Kidney (tissue), 14 donors: ENCODE data around the gene TSPAN4. TPM values are rescaled to one million over a fixed set of nuclear protein-coding genes. Genes with fewer than 3 reads are reported as not detected.

Experiments
- DNase-seq, 5 donors: peaks; one replicate each; pipeline ENCODE4 v3.0.0-alpha.2; 2013 to 2020
- FAIRE-seq: peaks from 2 replicates; lab custom pipeline; 2012; peaks lifted over from hg19 to GRCh38; lab: Jason Lieb, UNC
- H3K27ac ChIP-seq, 2 donors: one replicate each; pipeline ENCODE4 v1.7.0; 2013; ENCODE audit warnings: low read depth in 2 of 2, low read length in 2 of 2, inconsistent platforms in 1 of 2
- H3K27me3 ChIP-seq: one replicate; pipeline ENCODE4 v1.7.1; 2013; ENCODE audit warnings: low read length, inconsistent platforms; ENCODE audit not compliant: control insufficient read depth, insufficient read depth
- H3K36me3 ChIP-seq, 3 donors: one replicate each; pipeline versions ENCODE4 v1.7.0 to v1.7.1; 2013; ENCODE audit warnings: low read length in 3 of 3, control low read depth in 1 of 3, inconsistent platforms in 1 of 3; ENCODE audit not compliant: insufficient read depth in 3 of 3, control insufficient read depth in 2 of 3
- H3K4me1 ChIP-seq, 3 donors: one replicate each; pipeline versions ENCODE4 v1.7.0 to v1.7.1; 2013; ENCODE audit warnings: low read length in 3 of 3, inconsistent platforms in 1 of 3, low read depth in 1 of 3; ENCODE audit not compliant: control insufficient read depth in 2 of 3, insufficient read depth in 2 of 3
- H3K4me3 ChIP-seq, 3 donors: one replicate each; pipeline versions ENCODE4 v1.7.0 to v1.8.1; 2013; ENCODE audit warnings: low read length in 3 of 3, control low read depth in 1 of 3, inconsistent platforms in 1 of 3
- H3K9ac ChIP-seq, 3 donors: one replicate each; pipeline versions ENCODE4 v1.7.0 to v1.7.1; 2013; ENCODE audit warnings: low read length in 3 of 3, control low read depth in 1 of 3, inconsistent platforms in 1 of 3
- H3K9me3 ChIP-seq, 3 donors: one replicate each; pipeline versions ENCODE4 v1.7.0 to v1.7.1; 2013; ENCODE audit warnings: low read length in 3 of 3, control low read depth in 1 of 3, inconsistent platforms in 1 of 3; ENCODE audit not compliant: control insufficient read depth in 2 of 3, insufficient read depth in 1 of 3
- intact Hi-C: fragments of 100-400 bp; cut with DNase I; formaldehyde crosslinking; loops from one replicate; pipeline ENCODE4 v1.11.1; 2022
- polyA plus RNA-seq: library from polyadenylated mRNA; stranded (reverse); fragments of 350-450 nt; fragmentation: Illumina TruSeq; extraction: RNeasy Lipid Tissue Mini Kit (QIAGEN cat#74804); gene quantifications from one replicate; pipeline ENCODE4 v1.2.3, GENCODE V29; 2014; ENCODE audit warnings: low read depth, low replicate concordance; ENCODE audit not compliant: insufficient read depth
- total RNA-seq: library from RNA; stranded (reverse); fragmentation: NEBNext Ultra II Directional; extraction: Animal tissue kit (Norgen Biotek cat#: 25700); gene quantifications from one replicate; pipeline ENCODE4 v1.2.1, GENCODE V29; 2021
- TF ChIP-seq, protein P1 (sequence below): IDR thresholded peaks from 3 replicates; pipeline ENCODE4 v1.5.1; 2012; ENCODE audit warnings: mild to moderate bottlenecking, moderate library complexity, borderline replicate concordance; ENCODE audit not compliant: insufficient read depth; ENCODE audit errors: extremely low read depth
- donor health status: control.
- donor health status: control.
- donor health status: control.
- donor health status: control.
- donor health status: control.
- donor health status: DM: yes; HTN: yes; CAD: no.
- donor health status: Normal renal cell carcinoma (clear cell type).

Gene TSPAN4
- total and polyA plus RNA-seq, 2 donors from 2014 or later = 81.2 to 104 TPM

DNA sequence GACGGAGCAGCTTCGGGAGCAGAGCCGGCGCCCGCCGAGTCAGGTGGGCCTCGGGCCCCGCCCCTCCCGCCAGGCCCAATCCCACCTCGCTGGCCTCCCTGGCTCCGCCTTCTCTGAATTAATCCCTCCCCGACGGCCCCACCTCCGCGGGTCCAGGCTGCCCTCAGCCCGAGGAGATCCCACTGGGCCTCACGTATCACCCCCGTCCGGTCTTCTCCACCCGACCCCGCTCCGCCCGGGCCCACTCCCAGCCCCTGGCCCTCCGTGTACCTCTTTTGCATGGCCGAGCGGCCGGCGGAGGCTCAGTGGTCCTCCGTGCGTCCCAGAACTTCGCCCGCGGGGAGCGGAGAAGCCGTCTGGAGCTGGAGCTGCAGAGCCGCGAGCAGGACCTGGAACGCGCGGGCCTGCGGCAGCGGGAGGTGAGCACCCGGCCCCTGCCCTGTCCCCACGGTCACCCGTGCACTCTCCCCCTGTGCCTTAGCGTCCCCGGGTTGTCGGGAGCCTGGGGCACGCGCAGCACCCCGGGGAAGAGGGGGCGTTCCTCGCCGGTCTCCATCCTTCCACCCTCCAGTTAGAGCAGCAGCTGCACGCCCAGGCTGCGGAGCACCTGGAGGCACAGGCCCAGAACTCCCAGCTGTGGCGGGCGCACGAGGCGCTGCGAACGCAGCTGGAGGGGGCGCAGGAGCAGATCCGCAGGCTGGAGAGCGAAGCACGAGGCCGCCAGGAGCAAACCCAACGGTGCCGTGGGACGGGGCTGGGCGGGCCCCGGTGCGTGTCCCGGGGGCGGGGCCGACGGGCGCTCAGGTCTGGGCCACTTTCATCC is 12.1 kb upstream of the TSPAN4 start:
- H3K4me1 ChIP-seq = peaks cover 0 to 58% (median 22%) of the 10 kb centered on the region in 3 donors
- peak; percentile 85 to 93 (median 91) for DNase-seq
- no peak for FAIRE-seq

DNA sequence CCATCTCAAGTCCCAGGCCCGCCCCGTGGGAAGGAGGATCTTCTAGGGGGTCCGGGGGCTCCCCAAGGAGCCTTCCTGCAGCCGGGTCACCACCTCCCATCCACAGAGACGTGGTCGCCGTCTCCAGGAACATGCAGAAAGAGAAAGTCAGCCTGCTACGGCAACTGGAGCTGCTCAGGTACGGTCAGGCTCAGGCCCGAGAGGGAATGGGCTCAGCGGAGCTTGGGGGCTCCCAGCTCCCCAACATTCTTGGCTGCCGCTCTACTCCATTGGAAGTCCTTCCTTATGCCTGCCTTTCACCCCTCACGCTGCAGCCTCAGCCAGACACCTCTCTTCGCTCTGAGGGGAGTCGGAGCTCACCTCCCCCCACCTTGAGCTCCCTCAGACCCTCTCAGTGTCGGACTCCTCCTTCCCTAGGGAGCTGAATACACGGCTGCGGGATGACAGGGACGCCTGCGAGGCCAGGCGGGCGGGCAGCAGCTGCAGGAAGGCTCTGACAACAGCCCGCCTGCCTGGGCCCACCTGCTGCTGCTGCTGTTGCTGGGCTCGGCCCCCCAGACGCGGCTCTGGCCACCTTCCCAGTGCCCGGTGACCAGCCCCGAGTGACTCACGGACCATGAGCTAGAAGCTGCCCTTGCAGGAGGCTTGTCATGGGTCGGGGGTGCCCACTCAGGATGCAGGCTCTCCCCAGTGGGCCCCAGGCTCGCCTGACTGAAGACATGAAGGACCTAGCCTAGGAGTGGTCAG is 11.4 kb upstream of the TSPAN4 start:
- TF ChIP-seq, protein P1, sequence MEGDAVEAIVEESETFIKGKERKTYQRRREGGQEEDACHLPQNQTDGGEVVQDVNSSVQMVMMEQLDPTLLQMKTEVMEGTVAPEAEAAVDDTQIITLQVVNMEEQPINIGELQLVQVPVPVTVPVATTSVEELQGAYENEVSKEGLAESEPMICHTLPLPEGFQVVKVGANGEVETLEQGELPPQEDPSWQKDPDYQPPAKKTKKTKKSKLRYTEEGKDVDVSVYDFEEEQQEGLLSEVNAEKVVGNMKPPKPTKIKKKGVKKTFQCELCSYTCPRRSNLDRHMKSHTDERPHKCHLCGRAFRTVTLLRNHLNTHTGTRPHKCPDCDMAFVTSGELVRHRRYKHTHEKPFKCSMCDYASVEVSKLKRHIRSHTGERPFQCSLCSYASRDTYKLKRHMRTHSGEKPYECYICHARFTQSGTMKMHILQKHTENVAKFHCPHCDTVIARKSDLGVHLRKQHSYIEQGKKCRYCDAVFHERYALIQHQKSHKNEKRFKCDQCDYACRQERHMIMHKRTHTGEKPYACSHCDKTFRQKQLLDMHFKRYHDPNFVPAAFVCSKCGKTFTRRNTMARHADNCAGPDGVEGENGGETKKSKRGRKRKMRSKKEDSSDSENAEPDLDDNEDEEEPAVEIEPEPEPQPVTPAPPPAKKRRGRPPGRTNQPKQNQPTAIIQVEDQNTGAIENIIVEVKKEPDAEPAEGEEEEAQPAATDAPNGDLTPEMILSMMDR = no peak
- intact Hi-C loops = no loop called here
- Histone ChIP-seq H3K9me3 (no peaks in the 10 kb centered on the region), H3K36me3 (no peaks in the 10 kb centered on the region), H3K9ac (no peak overlapping the region), H3K27me3 (no peaks in the 10 kb centered on the region), H3K4me1 (peaks cover 0 to 56% (median 22%) of the 10 kb centered on the region in 3 donors), H3K4me3 (no peak overlapping the region), H3K27ac (no peak overlapping the region)
- DNase-seq (no peak), FAIRE-seq (no peak)

More for the DNA sequence above, 12.1 kb upstream of the TSPAN4 start:
- TF ChIP-seq, protein P1 = no peak
- Histone ChIP-seq H3K9me3 (no peaks in the 10 kb centered on the region), H3K27ac (no peak overlapping the region), H3K36me3 (no peaks in the 10 kb centered on the region), H3K27me3 (no peaks in the 10 kb centered on the region), H3K4me3 (peak overlapping the region in 1 of 3 donors; percentile 51), H3K9ac (no peak overlapping the region)
- intact Hi-C loops = no loop called here

DNA sequence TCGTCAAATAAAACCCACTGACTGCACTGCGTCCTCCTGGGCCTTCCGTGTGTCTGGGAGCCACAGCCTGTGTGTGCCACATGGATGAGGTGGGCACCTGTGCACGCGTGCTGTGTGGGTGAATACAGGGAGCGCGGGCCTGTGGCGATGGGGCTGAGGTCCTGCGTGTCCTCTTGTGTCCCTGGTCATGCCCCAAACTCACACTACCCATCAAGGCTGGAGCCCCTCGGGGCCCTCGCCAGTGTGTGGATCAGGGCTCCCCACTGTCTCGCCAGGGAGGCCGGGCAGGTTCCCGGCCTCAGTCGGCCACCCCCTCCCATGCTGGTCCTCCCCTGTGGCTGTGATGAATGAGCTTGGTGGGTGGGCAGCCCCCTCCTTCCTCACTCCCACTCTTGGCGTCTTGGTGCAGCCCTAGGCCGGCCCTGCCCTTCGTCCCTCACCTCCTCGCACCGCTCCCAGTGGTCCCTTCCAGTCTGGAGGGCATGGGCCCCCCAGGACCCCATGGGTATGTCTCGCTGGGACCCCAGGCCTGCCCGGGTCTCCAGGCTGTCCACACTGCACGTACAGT is 10.6 kb upstream of the TSPAN4 start:
- TF ChIP-seq, protein P1 = no peak
- H3K9me3 ChIP-seq = no peaks in the 10 kb centered on the region
- H3K4me1 ChIP-seq = peaks cover 0 to 61% (median 22%) of the 10 kb centered on the region in 3 donors
- intact Hi-C loops = no loop called here
- no peaks in the 10 kb centered on the region for H3K27me3 ChIP-seq
- peak in 1 of 5 donors; percentile 80 for DNase-seq
- peak overlapping the region in 2 of 3 donors; percentile 16 to 51 for H3K4me3 ChIP-seq
- H3K9ac ChIP-seq = peak overlapping the region in 2 of 3 donors; percentile 40 to 41
- peaks cover 0 to 4% (median 3%) of the 10 kb centered on the region in 3 donors for H3K36me3 ChIP-seq
- FAIRE-seq = no peak
- peak overlapping the region in 1 of 2 donors; percentile 72 for H3K27ac ChIP-seq
